IMR-90 (cell line): Measurements from ENCODE around the gene TRHDE.

ENCODE experiments used
- BHLHE40 ChIP-seq: fragments of 150-350 bp; IDR thresholded peaks from 2 replicates; pipeline ENCODE4 v1.6.1; 2016; ENCODE audit warnings: mild to moderate bottlenecking, low read depth, low read length
- RCOR1 ChIP-seq: IDR thresholded peaks from 2 replicates; pipeline ENCODE4 v1.6.1; 2012; ENCODE audit warnings: mild to moderate bottlenecking, low read length, improper control_type of control experiment; ENCODE audit not compliant: insufficient replicate concordance
- SMC3 ChIP-seq: fragments of 150-350 bp; IDR thresholded peaks from 2 replicates; pipeline ENCODE4 v1.6.1; 2016; ENCODE audit warnings: low read depth, mild to moderate bottlenecking, antibody characterized with exemption, low read length, moderate library complexity
- TF ChIP-seq, protein P1 (sequence below): conservative IDR thresholded peaks from 2 replicates; pipeline ENCODE4 v1.5.1; 2012; ENCODE audit warnings: mild to moderate bottlenecking, low read depth, low read length, improper control_type of control experiment

DNA sequence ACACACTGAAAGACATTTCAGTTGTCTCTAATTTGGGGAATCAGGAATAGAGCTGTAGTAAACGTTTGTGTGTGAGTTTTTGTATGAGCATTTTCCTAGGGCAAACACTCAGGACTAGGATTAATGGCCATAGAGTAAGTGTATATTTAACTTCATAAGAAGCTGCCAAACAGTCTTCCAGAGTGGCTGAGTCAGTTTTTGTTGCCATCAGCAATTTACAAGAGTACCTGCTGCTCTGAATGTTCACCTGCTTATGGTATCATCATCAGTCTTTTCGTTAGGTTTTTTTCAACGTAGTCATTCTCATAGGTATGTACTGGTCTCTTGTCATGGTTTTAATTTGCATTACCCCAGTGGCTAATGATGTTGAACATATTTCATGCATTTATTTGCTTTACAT lies 30.6 kb upstream of the TRHDE start:
- TF ChIP-seq, protein P1, sequence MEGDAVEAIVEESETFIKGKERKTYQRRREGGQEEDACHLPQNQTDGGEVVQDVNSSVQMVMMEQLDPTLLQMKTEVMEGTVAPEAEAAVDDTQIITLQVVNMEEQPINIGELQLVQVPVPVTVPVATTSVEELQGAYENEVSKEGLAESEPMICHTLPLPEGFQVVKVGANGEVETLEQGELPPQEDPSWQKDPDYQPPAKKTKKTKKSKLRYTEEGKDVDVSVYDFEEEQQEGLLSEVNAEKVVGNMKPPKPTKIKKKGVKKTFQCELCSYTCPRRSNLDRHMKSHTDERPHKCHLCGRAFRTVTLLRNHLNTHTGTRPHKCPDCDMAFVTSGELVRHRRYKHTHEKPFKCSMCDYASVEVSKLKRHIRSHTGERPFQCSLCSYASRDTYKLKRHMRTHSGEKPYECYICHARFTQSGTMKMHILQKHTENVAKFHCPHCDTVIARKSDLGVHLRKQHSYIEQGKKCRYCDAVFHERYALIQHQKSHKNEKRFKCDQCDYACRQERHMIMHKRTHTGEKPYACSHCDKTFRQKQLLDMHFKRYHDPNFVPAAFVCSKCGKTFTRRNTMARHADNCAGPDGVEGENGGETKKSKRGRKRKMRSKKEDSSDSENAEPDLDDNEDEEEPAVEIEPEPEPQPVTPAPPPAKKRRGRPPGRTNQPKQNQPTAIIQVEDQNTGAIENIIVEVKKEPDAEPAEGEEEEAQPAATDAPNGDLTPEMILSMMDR, result no peak
- TF ChIP-seq SMC3 (no peak), BHLHE40 (no peak), RCOR1 (no peak)
